Measurements from ENCODE around the gene ARL3. TPM values are rescaled to one million over a fixed set of nuclear protein-coding genes. Genes with fewer than 3 reads are reported as not detected.
A peak's percentile ranks its signal among the peaks of the same experiment; 100 is the strongest.

ARL3 gene
- total RNA-seq, 1 donor from 2014 or later: 11.1 TPM

DNA sequence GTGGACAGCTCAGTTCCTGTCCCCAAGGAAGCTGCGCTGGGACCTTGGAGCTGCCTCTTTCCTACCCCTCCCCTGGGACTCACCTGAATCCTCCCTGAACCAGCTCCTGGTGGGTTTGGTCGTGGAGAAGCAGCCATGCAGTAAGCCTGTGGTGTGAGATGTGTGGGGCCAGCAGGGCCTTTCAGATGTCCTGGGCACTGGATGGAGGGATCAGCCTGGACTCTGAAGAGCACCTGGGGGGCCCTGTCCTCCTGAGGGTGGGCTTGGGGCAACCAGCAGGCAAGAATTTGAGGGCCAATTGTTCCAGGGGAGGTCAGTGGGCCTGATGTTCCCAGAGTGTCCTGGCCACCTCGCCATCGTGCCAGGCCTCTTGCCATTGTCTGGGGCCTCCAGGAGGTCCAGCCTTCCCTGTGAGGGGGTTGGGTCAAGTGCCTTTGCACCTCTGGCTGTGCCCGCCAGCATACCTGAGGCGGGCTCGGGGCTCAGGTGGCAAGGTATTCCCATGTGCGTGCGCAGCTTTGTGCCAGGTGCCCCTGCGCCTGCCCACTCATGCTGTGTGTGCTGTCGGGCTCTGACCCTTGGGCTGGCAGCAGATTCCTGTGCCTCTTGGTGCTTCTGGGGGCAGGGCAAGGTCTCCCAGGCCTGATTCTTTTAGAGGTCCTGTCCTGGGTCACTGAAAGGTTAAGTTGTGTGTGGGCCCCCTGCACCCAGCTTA, 62.6 kb downstream of the ARL3 start:
- no peak for DNase-seq (ENCODE audit: low spot score)

DNA sequence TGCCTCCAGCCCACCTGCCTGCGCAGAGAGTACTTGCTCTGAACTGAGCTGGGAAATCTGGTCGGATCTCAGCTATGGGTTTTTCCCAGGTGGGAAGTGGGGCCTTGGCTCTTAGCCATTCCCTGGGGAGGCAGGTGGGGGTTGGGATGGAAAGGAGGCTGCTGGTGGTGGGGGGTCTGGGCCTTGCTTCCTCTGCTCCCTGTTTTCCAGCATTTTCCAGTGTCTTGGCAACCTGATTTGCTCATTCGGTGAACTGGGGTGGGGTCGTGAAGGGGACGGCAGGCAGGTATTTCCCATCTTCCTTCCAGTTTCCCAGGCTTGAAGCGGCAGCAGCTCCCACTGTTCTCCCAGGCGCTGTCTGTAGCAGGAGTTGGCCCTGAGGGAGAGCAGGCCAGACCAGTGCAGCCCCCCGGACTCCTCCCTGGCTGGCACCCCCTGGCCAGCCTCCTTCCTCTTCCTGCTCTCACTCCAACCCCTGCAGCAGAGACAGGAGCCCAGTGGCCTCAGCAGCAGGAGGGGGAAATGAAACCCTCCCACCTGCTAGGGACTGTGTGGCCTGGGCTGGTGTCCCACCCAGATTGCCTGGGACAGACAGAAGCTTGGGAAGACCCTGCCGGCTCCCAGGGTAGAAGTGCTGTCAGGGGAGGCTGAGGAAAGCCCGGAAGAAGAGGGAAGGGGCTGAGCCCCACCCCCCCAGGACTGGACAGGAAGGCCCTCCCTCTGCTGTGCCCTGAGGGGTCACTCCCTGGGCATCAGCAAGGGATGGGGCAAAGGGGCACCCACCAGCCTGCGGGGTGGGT, 63.3 kb downstream of the ARL3 start:
- no peak for DNase-seq (ENCODE audit: low spot score)

DNA sequence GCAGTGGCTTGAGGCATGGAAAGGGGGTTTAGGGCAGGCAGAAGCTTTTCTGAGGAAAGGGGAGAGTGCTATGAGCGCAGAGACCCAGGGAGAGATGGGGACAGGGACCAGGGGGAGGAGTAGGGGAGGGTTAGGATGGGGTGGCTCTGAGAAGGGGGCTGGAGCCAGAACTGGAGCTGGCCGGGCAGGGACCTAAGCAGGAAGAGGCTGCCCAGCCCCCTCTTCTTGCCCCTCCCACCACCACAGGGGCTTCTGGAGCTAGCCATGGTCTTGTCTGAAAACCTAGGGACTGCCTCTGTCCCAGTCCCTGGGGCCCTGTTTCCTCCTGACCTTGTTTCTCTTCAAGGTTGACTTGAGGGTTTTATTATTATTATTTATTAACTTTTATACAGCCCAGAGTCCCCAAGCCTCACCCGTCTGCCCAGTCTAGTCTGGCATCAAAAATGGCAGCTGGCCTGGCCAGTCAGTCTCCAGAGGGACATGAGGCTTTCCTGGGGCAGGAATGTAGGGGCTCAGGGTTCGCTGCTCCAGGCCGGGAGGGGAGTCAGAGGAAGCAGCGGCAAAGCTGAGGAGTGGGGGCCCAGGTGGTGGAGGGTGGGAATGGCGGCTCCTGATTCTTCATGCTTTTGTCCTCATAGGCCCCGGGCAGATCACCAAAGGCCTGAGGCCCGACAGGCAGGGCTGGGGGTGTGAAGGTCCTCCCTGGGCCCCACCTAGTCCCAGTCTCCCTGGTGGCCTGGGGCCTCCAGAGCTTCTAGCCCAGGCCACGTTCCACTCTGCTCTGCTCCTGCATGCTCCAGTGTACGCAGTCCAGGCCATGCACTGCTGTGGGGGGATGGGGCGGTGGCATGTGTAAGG, 64.2 kb downstream of the ARL3 start:
- no peak for DNase-seq (ENCODE audit: low spot score)

DNA sequence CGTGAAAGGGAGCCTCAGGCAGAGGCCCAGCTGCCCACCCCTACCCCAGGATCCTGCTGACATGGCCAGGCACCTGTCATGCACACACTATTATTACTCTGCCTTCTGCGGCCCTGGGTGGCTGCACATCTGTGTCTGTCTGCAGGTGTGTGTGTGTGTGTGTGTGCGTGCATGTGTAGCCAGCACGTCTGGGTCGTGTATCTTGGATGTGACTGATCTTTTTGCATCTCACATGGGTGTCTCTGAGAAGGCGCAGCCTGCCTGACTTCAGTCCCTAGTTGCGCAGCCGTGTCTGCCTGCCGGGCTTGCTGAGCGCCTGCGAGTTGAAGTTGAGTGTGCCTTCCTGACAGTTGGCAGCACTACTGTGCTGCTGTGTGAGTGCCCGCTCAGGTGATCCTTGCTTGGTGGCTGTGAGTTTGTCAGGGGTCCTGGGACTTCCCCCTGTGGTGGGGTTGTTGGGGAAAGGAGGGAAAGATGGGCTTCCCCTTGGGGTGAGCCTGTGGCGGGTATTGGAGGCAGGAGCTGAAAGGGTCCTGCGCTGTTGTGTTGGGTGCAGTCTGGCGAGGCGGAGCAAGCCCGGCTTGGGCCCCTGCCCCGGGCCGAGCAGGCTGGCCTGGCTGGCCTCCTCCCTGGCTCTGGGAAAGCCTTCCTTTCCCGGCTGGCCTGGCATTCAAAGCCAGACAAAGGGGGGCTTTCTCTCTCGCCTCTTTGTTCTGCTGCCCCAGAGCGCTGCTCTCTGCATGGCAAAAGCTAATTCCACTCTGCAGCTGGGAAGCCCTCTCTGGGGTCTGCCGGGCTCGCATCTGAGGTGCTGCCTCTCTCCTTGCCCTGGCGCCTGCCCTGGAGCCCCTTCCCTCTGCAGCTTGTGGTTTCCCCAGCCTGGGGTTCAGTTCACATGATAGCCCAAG, 65.1 kb downstream of the ARL3 start:
- DNase-seq (ENCODE audit: low spot score): no peak

DNA sequence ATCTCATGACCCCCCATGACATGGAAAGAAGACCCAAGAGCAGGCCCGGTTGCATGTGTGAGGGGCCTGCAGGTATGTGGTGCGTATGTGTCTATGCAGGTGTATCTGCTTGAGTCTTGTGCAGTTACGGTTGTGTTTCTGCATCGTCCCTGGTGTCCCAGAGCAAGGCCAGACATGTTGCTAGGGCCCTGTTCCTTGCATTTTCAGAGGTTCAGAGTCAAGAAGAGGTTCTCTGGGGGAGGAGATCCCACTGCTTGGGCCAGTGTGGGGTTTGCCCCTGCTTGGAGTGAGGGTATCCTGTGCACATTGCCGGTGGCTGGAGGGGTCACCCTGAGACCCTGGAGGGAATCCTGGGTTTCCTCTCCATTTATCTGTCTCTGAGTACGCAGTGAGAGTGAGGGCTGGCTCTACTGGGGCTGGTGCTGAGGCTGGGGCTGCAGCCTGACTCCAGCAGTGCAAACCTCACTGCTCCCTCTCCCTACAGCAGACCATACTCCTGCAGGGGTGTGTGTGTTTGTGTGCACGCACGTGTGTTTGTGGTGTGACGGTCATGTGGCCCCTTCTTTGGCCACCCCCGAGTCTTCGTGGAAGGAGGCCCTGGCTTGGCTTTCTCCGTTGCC, 65.8 kb downstream of the ARL3 start:
- DNase-seq (ENCODE audit: low spot score): no peak

DNA sequence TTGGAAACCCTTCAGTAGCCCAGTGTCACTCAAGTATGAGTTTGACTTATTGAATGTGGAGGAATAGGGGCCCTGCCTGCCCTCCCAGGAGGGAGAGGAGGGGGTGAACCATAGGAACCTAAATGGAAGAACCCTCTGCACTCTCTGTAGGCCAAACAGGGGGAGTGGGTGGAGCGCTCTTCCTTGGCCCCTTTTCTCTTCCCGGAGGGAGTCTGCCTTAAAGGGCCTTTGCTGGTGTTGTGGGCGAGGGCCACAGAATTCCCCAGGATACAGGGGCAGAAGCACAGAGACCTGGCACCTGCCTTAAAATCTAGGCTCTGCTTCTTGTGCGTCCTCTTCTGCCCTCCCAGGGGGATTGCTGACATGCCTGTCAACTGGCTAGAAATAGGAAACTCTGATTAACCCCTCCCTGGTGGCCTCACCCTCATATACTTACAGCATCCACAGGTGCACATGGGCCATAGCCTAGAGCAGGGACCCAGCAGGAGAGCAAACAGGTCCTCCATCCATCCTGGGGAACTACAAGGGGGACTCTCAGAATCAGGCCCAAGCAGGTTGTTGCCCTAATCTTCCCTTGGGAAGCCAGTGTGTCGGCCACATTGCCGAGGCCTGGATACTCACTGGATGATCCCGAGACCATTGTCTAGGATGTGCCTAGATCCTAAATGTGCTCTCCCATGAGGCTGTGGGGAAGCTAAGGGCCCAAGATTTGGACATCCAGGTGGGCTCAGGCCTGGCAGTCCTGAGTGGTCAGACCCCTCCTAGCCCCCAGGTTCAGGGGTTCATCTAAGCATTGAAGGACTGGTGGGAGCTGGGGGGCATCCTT, 66.5 kb downstream of the ARL3 start:
- DNase-seq (ENCODE audit: low spot score): no peak

DNA sequence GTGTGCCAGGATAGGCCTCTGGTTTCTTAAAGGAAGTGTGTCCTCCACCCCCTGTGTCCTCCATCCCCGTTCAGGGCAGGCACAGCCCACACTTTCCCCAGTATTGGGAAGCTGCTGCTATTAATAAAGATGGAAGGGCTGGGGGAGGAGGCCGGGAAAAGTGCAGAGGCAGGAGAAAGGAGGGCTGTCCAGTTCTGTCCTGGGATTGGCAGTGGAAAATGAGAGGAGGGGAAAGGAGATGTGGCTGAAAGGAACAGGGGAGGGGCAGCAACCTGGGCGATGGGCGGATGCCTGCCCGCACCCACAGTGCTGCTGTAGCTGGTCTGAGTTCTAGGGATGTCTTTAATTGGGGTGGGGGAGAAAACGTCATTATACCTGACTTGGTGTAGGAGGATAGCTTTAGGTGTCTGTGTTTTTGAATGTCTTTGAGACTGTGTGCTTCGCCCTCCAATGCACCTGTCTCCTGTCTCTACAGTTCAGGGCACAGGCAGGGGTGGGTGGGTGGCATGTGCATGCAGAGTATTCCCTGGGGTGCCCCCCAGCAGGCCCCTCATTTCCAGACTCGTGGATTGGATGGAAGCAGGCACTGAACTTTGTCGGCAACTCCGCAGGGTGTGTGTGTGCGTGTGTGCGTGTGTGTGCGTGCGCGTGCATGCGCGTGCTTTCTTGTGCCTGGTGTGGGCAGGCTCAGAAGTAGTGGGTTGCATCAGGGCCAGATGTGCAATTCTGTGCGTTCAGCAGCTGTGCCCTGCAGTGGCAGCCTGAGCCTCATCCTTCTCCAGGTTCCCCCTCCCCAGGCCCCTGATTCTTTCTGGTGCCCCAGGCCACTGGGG, 67.4 kb downstream of the ARL3 start:
- DNase-seq (ENCODE audit: low spot score): no peak

DNA sequence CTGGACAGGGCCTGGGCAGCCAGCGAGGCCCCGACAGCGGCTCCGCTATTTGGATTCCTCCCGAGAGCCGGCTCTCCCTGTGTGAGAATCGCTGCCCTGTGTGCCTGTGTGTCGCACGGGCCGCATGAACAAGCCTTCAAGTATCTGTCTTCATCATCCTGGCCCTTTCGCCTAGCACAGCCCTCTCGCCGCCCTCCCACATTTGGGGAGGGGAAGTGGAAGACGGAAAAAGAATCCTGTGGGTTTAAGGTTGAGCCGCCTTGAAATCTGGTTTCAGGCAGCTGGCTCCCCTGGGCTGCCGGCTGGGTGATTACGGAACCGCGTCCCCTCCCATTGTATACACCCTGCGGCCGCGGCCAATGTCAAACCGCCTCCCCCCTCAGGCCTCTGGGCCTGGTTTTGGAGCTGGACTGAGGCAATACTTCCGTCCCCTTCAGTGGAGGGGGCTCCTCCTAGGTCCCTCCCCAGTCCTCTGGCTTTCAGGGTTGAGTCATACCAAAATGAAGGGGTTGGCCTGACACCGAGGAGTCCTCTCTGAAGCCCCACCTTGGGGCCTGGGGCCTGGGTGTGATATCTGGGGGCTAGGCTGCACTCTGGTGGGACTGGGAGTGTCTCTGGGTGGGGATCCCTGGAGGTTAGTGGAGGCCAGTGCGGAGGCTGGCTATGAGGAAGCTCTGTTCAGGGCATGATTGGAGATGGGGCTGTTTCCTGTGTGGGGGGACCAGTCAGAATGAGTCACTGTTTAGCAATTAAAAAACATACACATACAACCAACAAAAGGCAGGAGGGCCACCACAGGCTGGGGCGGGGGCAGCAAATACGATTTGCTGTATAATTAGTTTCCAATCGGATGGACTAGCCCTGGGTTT, 68.2 kb downstream of the ARL3 start:
- peak; percentile 86 for DNase-seq (ENCODE audit: low spot score)

DNA sequence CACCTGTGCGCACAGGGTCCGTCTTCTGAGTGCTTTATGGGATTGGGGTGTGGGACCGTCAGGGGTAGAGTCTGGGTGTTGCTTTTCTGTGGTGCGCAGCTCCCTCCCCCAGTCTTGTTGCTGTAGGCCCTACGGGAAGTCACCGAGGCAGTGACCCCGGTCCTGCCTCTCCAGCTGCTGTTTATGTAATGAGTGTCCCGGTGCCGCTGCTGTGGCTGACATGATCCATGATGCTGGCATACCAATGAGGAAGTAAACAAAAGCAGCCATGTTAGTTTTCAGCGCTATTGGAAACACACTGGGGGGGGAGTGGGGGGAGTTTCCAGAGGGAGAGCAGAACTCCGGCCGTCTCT, 68.8 kb downstream of the ARL3 start:
- DNase-seq (ENCODE audit: low spot score): peak; percentile 83

DNA sequence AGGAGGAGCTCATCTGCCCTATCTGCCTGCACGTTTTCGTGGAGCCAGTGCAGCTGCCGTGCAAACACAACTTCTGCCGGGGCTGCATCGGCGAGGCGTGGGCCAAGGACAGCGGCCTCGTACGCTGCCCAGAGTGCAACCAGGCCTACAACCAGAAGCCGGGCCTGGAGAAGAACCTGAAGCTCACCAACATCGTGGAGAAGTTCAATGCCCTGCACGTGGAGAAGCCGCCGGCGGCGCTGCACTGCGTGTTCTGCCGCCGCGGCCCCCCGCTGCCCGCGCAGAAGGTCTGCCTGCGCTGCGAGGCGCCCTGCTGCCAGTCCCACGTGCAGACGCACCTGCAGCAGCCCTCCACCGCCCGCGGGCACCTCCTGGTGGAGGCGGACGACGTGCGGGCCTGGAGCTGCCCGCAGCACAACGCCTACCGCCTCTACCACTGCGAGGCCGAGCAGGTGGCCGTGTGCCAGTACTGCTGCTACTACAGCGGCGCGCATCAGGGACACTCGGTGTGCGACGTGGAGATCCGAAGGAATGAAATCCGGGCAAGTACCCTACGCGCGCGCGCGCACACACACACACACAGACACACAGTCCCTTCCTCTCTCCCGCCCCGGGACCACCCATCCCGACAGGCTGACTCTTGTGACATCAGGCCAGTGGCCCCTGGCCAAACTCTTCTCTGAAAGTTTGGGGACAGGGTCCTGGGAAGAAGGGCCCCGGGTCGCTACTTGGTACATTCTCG, 69.4 kb downstream of the ARL3 start:
- peak; percentile 79 for DNase-seq (ENCODE audit: low spot score)

DNA sequence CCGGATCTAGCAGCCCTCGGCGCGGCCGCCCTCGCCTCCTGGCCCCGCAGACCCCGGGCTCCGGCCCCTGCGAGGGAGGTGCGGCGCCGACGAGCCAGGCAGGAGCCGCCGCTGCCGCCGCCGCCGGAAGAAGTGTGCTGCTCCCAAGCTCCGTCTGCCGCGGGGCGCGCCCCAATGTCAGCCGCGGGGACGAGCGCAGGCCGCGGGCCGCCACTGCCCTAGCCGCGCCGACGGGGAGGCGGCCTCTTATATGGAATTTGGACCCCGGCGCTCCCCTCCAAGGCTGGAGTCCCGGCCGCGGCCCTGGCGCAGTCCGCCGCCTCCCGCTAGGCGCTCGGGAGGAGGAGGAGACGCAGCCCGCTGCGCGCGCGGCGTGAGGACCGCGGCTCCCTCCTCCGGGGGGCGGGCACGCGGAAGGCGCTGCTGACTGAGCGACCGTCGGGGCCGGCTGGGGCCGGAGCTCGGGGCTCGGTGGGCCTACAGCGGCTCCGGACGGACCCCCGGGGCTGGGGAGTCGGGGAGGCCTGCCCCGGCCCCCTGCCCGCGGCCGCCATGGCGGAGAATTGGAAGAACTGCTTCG, 70.0 kb downstream of the ARL3 start, which contains the start of gene TRIM8:
TRIM8 (plus strand) TSS at position 414 of the 580 bp plus-strand sequence; CDS start at position 553, 139 bp downstream.
- DNase-seq (ENCODE audit: low spot score): peak; percentile 36

DNA sequence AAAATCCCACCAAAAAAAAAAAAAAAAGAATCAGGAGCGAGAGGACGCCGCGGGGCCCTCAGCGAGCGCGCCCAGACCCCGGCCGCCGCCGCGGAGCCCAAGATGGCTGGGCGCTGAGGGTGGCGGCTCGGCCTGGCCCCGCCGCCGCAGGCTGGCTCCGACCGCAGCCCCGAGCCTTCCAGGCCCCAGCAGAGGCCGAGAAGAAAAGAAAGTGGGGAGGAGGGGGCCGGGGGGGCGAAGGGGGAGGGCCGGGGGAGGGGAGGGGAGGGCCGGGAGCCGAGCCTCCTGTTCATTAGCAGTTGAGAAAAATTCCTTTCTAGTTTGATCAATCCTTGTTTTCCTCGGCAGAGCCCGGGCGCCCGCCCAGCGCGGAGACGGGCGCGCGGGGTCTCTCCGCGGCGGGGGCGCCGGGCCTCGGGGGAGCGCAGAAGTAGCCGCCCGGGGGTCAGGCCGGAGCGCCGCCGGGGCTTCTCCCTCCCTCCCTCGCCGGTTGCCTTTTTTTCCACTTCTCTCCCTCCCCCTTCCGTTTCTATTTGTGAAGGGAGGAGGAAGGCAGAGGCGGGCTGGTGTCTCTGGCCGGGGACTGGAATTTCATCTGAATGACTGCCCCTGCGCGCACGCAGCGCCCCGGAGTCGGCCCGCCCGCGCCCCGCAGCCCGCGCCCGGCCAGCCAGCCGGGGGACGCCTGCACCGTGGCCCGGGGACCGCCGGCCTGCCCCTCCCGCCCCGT, 70.7 kb downstream of the ARL3 start:
- peak; percentile 64 for DNase-seq (ENCODE audit: low spot score)

DNA sequence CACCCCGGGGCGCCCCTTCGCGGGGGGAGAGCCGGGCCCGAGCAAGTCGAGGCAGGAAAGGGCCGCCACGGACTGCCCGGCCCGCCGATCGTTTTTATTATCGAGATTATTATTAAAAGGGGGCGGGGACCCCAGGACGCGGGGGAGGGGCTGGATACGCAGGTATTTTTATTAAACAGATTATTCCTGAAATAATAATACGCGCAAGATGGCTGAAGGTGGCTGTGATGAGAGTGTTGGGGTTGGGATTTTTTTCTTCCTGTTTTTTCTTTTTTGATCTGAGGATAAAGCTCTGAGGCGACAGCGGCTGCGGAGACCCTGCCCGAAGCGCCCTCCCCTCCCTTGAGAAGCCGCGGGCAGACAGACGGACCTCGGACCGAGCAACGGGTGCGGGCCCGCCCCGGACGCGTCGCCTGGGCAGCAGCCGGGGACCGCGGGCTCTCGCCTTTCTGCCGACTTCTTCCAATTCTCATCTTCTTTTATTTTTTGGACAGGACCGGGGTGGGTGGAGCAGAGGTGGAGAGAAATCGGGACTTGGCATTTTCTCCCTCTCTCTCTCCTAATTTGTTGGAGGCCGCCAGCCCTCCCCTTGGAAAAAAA, 71.4 kb downstream of the ARL3 start:
- peak; percentile 70 for DNase-seq (ENCODE audit: low spot score)

DNA sequence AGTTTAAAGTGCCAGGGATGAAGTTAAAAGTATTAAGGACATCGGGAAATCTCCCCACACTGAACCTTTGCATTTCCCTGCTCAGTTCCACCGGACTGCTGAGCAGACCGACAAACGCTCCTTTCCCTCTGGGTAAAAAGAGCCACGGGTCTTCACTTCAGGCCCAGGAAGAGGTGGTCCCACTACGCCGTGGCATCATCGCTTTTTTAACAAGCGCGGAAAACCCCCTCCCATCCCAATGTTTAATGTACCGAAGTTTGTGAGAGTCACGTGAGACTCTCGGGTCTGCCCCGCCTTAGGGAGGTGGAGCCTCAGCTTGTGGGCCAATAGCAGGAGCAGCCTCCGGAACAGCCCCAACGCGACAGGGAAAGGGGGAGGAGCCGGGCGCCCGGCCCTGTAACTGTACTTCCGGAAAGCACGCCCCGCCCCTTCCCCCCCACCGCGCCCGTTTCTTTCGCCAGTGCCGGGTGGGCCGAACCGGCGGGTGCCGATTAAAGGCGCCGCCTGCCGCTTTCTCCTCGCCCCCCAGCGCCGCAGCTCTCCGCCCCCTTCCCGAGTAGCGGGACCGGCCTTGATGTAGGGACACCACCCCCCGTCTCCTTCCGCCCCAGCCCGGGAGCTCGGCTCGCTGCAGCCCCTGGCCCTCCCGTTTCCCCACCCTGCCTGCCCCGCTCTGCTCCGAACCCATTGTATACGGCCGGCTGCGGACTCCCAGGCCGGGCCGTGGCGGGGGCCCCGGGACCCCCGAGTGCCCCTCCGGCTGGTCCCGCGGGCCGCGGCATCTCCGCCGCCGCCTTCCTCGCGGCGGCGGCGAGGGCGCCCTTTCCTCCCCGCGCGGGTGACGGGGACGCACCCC, 72.1 kb downstream of the ARL3 start:
- DNase-seq (ENCODE audit: low spot score): peak; percentile 99

DNA sequence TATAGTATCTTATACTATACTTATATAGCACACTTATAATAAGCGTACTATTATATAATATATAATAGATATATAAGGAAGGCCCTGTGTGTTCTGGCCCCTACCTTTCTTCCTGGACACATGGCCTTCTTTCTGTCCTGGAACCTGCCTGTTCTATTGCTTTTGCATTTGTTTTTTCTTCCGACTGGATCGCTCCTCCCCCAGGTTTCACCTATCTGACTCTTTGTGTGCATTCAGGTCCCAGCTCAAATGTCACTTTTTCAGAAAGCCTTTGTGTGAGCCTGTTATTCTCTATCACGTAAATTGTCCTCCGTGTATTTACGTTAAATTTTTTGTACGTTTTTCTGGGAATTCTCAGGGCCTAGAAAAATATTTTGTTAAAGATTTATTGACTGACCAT, 72.8 kb downstream of the ARL3 start:
- no peak for DNase-seq (ENCODE audit: low spot score)

All from mucosa of gallbladder (tissue), 1 donor.